Measurements from ENCODE around the gene NDUFAF7. TPM values are rescaled to one million over a fixed set of nuclear protein-coding genes. Genes with fewer than 3 reads are reported as not detected.
A peak's percentile ranks its signal among the peaks of the same experiment; 100 is the strongest.
"Not testable (repeated sequence)": the region's sequence is repeated elsewhere in the genome, so short reads cannot be mapped to it uniquely, and the experiment has no call there.

Gene NDUFAF7
- total RNA-seq, 4 donors from 2014 or later, result 13.7 to 24.0 (median 19.9) TPM

DNA sequence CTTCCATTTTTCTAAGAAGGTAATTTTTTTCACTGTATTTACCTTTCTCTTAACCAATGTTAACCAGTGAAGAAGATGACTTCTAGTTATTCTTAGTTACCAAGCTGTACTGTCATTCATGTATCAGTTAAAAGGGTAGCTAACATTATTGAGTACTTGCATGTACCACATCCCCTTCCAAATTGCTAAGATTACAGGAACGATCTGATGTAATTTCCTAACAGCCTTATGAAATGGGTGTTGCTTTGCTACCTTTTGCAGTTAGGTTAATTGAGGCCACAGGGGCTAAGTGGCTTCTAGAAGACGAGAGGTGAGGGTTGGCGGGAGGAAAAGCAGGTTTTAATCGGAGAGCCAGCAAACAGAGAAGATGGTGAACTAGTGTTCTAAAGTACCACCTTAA, 41.2 kb upstream of the NDUFAF7 start:
- in situ Hi-C loops (cut with MboI; ENCODE audit: low sequenced_read_pairs in 4 of 4), result no loop called here
- DNase-seq, result no peak
- intact Hi-C loops (cut with DNase I; ENCODE audit: low total_unique reads), result no loop called here
- H3K9me3 ChIP-seq, result no peaks in the 10 kb centered on the region
- no peaks in the 10 kb centered on the region for H3K4me1 ChIP-seq
- H3K4me3 ChIP-seq, result no peak overlapping the region
- TF ChIP-seq POLR2A (IDR thresholded peaks at IDR 0.05), result no peak
- TF ChIP-seq, protein P1, sequence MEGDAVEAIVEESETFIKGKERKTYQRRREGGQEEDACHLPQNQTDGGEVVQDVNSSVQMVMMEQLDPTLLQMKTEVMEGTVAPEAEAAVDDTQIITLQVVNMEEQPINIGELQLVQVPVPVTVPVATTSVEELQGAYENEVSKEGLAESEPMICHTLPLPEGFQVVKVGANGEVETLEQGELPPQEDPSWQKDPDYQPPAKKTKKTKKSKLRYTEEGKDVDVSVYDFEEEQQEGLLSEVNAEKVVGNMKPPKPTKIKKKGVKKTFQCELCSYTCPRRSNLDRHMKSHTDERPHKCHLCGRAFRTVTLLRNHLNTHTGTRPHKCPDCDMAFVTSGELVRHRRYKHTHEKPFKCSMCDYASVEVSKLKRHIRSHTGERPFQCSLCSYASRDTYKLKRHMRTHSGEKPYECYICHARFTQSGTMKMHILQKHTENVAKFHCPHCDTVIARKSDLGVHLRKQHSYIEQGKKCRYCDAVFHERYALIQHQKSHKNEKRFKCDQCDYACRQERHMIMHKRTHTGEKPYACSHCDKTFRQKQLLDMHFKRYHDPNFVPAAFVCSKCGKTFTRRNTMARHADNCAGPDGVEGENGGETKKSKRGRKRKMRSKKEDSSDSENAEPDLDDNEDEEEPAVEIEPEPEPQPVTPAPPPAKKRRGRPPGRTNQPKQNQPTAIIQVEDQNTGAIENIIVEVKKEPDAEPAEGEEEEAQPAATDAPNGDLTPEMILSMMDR (IDR thresholded peaks at IDR 0.05 in 4 of 5, conservative IDR thresholded peaks at IDR 0.05 in 1 of 5), result no peak
- ATAC-seq, result no peak
- H3K36me3 ChIP-seq, result no peaks in the 10 kb centered on the region
- no peaks in the 10 kb centered on the region for H3K27me3 ChIP-seq
- H3K27ac ChIP-seq, result no peak overlapping the region

- no peak overlapping the region for H3K27ac ChIP-seq
- H3K36me3 ChIP-seq, result no peaks in the 10 kb centered on the region
- intact Hi-C loops (cut with DNase I; ENCODE audit: low total_unique reads) (no loop called here), in situ Hi-C loops (cut with MboI; ENCODE audit: low sequenced_read_pairs in 4 of 4) (no loop called here)
- no peak for ATAC-seq
- no peaks in the 10 kb centered on the region for H3K9me3 ChIP-seq
- H3K27me3 ChIP-seq, result no peaks in the 10 kb centered on the region
- TF ChIP-seq, protein P1 (IDR thresholded peaks at IDR 0.05 in 4 of 5, conservative IDR thresholded peaks at IDR 0.05 in 1 of 5), result no peak
- no peak for TF ChIP-seq POLR2A (IDR thresholded peaks at IDR 0.05)
- no peaks in the 10 kb centered on the region for H3K4me1 ChIP-seq
- DNase-seq, result no peak
- no peak overlapping the region for H3K4me3 ChIP-seq
Measured at GRCh38 chr2:37191253-37191652, 40.2 kb upstream of the NDUFAF7 start.

GRCh38 chr2:37191747-37192146, 39.7 kb upstream of the NDUFAF7 start:
- no peak overlapping the region for H3K4me3 ChIP-seq
- TF ChIP-seq POLR2A (IDR thresholded peaks at IDR 0.05), result no peak
- TF ChIP-seq, protein P1 (IDR thresholded peaks at IDR 0.05 in 4 of 5, conservative IDR thresholded peaks at IDR 0.05 in 1 of 5), result no peak
- in situ Hi-C loops (cut with MboI; ENCODE audit: low sequenced_read_pairs in 4 of 4), result no loop called here
- H3K9me3 ChIP-seq, result no peaks in the 10 kb centered on the region
- ATAC-seq, result no peak
- intact Hi-C loops (cut with DNase I; ENCODE audit: low total_unique reads), result no loop called here
- H3K36me3 ChIP-seq, result no peaks in the 10 kb centered on the region
- no peak for DNase-seq
- no peak overlapping the region for H3K27ac ChIP-seq
- H3K27me3 ChIP-seq, result no peaks in the 10 kb centered on the region
- no peaks in the 10 kb centered on the region for H3K4me1 ChIP-seq

DNA sequence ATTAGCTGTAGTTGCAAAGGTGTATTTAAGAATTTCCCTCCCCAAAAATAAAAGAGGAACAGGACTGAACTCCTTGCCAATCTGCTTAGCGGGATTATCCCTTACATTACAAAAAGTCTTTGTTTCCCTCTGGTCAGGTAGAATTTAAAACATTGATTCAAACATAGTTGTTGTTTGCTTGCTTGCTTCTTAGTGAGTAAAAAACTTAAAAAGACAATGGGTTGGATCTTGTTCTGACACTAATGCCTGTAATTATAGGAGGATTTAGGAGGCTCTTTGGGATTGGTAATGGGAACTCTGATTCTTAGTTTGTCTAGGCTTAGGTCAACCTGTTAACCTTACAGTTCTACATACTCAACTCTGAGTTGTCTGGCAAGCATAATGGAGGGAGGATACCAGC, 38.9 kb upstream of the NDUFAF7 start:
- in situ Hi-C loops (cut with MboI; ENCODE audit: low sequenced_read_pairs in 4 of 4) (no loop called here), intact Hi-C loops (cut with DNase I; ENCODE audit: low total_unique reads) (no loop called here)
- no peaks in the 10 kb centered on the region for H3K36me3 ChIP-seq
- H3K27ac ChIP-seq, result no peak overlapping the region
- ATAC-seq, result no peak
- no peak for DNase-seq
- H3K4me1 ChIP-seq, result peaks cover 6 to 7% of the 10 kb centered on the region in 2 donors
- no peak overlapping the region for H3K4me3 ChIP-seq
- TF ChIP-seq POLR2A (IDR thresholded peaks at IDR 0.05), result no peak
- TF ChIP-seq, protein P1 (IDR thresholded peaks at IDR 0.05 in 4 of 5, conservative IDR thresholded peaks at IDR 0.05 in 1 of 5), result no peak
- no peaks in the 10 kb centered on the region for H3K9me3 ChIP-seq
- no peaks in the 10 kb centered on the region for H3K27me3 ChIP-seq

DNA sequence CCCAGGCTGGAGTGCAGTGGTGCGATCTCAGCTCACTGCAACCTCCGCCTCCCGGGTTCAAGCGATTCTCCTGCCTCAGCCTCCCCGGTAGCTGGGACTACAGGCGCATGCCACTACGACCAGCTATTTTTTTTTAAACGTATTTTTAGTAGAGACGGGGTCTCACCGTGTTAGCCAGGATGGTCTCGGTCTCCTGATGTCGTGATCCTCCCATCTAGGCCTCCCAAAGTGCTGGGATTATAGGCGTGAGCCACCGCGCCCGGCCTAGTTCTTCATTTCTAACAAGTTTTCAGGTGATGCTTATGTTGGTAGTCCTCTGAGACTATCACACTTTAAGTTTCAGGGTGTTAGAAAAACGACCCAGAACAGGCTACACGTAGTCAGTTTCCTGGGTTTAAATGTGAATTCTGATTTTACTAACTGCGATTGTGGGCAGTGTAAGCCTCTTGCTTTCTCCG, 35.6 kb upstream of the NDUFAF7 start:
- peak overlapping the region; percentile 82 to 96 (median 92) for H3K27ac ChIP-seq
- intact Hi-C loops (cut with DNase I; ENCODE audit: low total_unique reads), result loop anchor here (2.0 kb wide), 1 partner anchor 35 kb away; the partner anchor contains the start of genes CEBPZ and NDUFAF7
- peak overlapping the region; percentile 76 to 97 (median 86) for H3K4me3 ChIP-seq
- H3K9me3 ChIP-seq; in situ Hi-C loops (cut with MboI; ENCODE audit: low sequenced_read_pairs in 4 of 4); DNase-seq; ATAC-seq; H3K27me3 ChIP-seq: not testable (repeated sequence)
- peaks cover 11 to 12% of the 10 kb centered on the region in 2 donors for H3K4me1 ChIP-seq
- peaks cover 0 to 13% of the 10 kb centered on the region in 2 donors for H3K36me3 ChIP-seq

All from gastrocnemius medialis (tissue), 4 donors.